Astrocyte (in vitro differentiated cells and primary cell): ENCODE data around the gene SLC12A2.

ENCODE experiments used
- EZH2 ChIP-seq: IDR thresholded peaks from 2 replicates; pipeline ENCODE4 v1.6.1; 2012; ENCODE audit warnings: mild to moderate bottlenecking, low read length, inconsistent platforms; ENCODE audit not compliant: insufficient read depth
- TF ChIP-seq, protein P1 (sequence below): IDR thresholded peaks from 2 replicates; pipeline ENCODE4 v1.5.1; 2011; ENCODE audit warnings: low read depth, mild to moderate bottlenecking, inconsistent platforms, low read length, moderate library complexity; ENCODE audit not compliant: insufficient read depth

DNA sequence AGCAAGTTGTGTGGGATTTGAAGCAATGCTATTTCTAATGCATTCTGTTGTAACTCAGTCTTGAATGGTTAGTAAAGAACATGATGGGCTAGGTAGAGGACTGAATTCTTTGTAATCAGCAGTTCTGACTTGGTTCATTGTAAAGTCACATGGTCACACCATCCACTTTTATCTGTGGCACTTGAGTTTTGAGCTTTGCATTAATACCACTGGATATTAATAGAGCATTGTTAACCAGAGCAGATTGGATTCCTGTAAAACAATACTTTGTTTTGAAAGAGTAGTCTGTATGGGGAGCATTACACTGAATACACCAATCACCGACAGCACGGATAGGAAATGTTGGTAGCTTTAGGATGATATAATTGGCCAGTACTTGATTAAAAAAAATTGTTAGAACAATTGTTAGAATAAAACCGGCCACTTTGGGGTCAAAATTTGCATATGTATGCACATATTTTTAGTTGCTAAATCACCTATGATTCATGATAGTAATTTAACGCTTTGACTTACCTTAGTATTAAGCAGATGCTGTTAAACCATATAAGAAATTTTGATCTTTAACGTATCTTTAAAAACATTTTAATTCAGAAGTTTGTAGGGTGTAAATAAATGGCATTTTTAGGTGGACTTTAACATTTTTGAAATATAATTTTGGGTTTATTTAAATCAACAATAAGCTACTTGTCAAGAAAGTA is 17.4 kb downstream of the SLC12A2 start:
- TF ChIP-seq, protein P1, sequence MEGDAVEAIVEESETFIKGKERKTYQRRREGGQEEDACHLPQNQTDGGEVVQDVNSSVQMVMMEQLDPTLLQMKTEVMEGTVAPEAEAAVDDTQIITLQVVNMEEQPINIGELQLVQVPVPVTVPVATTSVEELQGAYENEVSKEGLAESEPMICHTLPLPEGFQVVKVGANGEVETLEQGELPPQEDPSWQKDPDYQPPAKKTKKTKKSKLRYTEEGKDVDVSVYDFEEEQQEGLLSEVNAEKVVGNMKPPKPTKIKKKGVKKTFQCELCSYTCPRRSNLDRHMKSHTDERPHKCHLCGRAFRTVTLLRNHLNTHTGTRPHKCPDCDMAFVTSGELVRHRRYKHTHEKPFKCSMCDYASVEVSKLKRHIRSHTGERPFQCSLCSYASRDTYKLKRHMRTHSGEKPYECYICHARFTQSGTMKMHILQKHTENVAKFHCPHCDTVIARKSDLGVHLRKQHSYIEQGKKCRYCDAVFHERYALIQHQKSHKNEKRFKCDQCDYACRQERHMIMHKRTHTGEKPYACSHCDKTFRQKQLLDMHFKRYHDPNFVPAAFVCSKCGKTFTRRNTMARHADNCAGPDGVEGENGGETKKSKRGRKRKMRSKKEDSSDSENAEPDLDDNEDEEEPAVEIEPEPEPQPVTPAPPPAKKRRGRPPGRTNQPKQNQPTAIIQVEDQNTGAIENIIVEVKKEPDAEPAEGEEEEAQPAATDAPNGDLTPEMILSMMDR = no peak
- TF ChIP-seq EZH2 = no peak
